Type B pancreatic cell (in vitro differentiated cells): ENCODE measurements around the gene YTHDF1. TPM values are rescaled to one million over a fixed set of nuclear protein-coding genes. Genes with fewer than 3 reads are reported as not detected.

Source experiments
- DNase-seq: peaks from one replicate; pipeline ENCODE4 v3.0.0; 2021; ENCODE audit warnings: mixed read lengths; ENCODE audit not compliant: unreplicated experiment; ENCODE audit errors: extremely low spot score
- H3K27ac Mint-ChIP-seq: 2 replicates; pipeline ENCODE4 v1.8.0; 2021; ENCODE audit warnings: mild to moderate bottlenecking, mixed read lengths
- H3K27me3 Mint-ChIP-seq: 2 replicates; pipeline ENCODE4 v1.8.0; 2021; ENCODE audit warnings: mixed read lengths
- H3K36me3 Mint-ChIP-seq: 2 replicates; pipeline ENCODE4 v1.8.0; 2021; ENCODE audit warnings: mixed read lengths
- H3K4me1 Mint-ChIP-seq: one replicate; pipeline ENCODE4 v1.8.0; 2021; ENCODE audit warnings: mixed read lengths; ENCODE audit not compliant: unreplicated experiment
- H3K4me3 Mint-ChIP-seq: 2 replicates; pipeline ENCODE4 v1.8.0; 2021; ENCODE audit warnings: mild to moderate bottlenecking, mixed read lengths
- H3K9me3 Mint-ChIP-seq: 2 replicates; pipeline ENCODE4 v1.8.0; 2021; ENCODE audit warnings: mixed read lengths
- CTCF ChIP-seq: fragments of 200-600 bp; sonication (generic); conservative IDR thresholded peaks from 2 replicates; pipeline ENCODE4 v1.5.0; 2021; ENCODE audit warnings: antibody characterized with exemption, mild to moderate bottlenecking
- total RNA-seq: library from RNA; stranded (reverse); gene quantifications from 2 replicates; pipeline ENCODE4 v1.2.1, GENCODE V29; 2021; ENCODE audit warnings: low replicate concordance

YTHDF1 gene
- total RNA-seq, 1 donor from 2014 or later, result 50.4 TPM

- no peak for TF ChIP-seq CTCF
- Mint-ChIP-seq H3K27ac (no peak overlapping the region), H3K4me1 (peaks cover 20% of the 10 kb centered on the region), H3K9me3 (no peaks in the 10 kb centered on the region), H3K36me3 (no peaks in the 10 kb centered on the region), H3K4me3 (no peak overlapping the region), H3K27me3 (peaks cover 14% of the 10 kb centered on the region)
- no peak for DNase-seq
Observed at GRCh38 chr20:63220696-63221399, 4.9 kb upstream of the YTHDF1 start.

GRCh38 chr20:63219866-63220521 is 4.1 kb upstream of the YTHDF1 start:
- Mint-ChIP-seq H3K4me3 (no peak overlapping the region), H3K36me3 (no peaks in the 10 kb centered on the region), H3K27me3 (peaks cover 14% of the 10 kb centered on the region), H3K9me3 (no peaks in the 10 kb centered on the region), H3K27ac (no peak overlapping the region), H3K4me1 (peaks cover 20% of the 10 kb centered on the region)
- TF ChIP-seq CTCF, result no peak
- DNase-seq, result no peak

GRCh38 chr20:63219447-63219821 is 3.5 kb upstream of the YTHDF1 start:
- no peak overlapping the region for H3K27ac Mint-ChIP-seq
- H3K9me3 Mint-ChIP-seq, result no peaks in the 10 kb centered on the region
- peaks cover 14% of the 10 kb centered on the region for H3K27me3 Mint-ChIP-seq
- no peak overlapping the region for H3K4me3 Mint-ChIP-seq
- peaks cover 22% of the 10 kb centered on the region for H3K4me1 Mint-ChIP-seq
- no peaks in the 10 kb centered on the region for H3K36me3 Mint-ChIP-seq
- no peak for DNase-seq
- TF ChIP-seq CTCF, result no peak

GRCh38 chr20:63218701-63219446 is 2.9 kb upstream of the YTHDF1 start:
- Mint-ChIP-seq H3K36me3 (peaks cover under 1% of the 10 kb centered on the region), H3K27me3 (peaks cover 14% of the 10 kb centered on the region), H3K9me3 (no peaks in the 10 kb centered on the region), H3K4me3 (no peak overlapping the region), H3K27ac (no peak overlapping the region), H3K4me1 (peaks cover 23% of the 10 kb centered on the region)
- DNase-seq, result no peak
- no peak for TF ChIP-seq CTCF

- no peak overlapping the region for H3K27ac Mint-ChIP-seq
- peaks cover 30% of the 10 kb centered on the region for H3K4me1 Mint-ChIP-seq
- H3K4me3 Mint-ChIP-seq, result no peak overlapping the region
- peaks cover 11% of the 10 kb centered on the region for H3K27me3 Mint-ChIP-seq
- H3K9me3 Mint-ChIP-seq, result no peaks in the 10 kb centered on the region
- DNase-seq, result no peak
- TF ChIP-seq CTCF, result no peak
- peaks cover 9% of the 10 kb centered on the region for H3K36me3 Mint-ChIP-seq
Observed at GRCh38 chr20:63217706-63218105, 1.8 kb upstream of the YTHDF1 start.
